Endothelial cell of umbilical vein (primary cell): ENCODE measurements around the gene MAST4.

ENCODE experiments used
- CTCF ChIP-seq, 2 donors: IDR thresholded peaks; 1 replicate in 1 of 2; 2 replicates in 1 of 2; pipeline ENCODE4 v1.5.1; 2011; ENCODE audit warnings: low read length in 2 of 2, mild to moderate bottlenecking in 2 of 2, moderate library complexity in 2 of 2, control low read depth in 1 of 2, inconsistent platforms in 1 of 2, low read depth in 1 of 2; ENCODE audit not compliant: insufficient read depth in 1 of 2; ENCODE audit errors: extremely low read depth in 1 of 2
- EZH2 ChIP-seq: IDR thresholded peaks from 2 replicates; pipeline ENCODE4 v1.6.1; 2012; ENCODE audit warnings: borderline replicate concordance, low read depth, mild to moderate bottlenecking, moderate library complexity, low read length, inconsistent platforms; ENCODE audit not compliant: severe bottlenecking
- MYC ChIP-seq: IDR thresholded peaks from one replicate; pipeline ENCODE4 v1.6.1; 2011; ENCODE audit warnings: mild to moderate bottlenecking, low read depth, low read length
- POLR2A ChIP-seq: IDR thresholded peaks from 2 replicates; pipeline ENCODE4 v1.6.1; 2012; ENCODE audit warnings: low read depth, mild to moderate bottlenecking, control low read depth, low read length

- TF ChIP-seq CTCF (IDR thresholded peaks at IDR 0.05; ENCODE audit: extremely low read depth in 1 of 2, insufficient read depth in 1 of 2, low read depth in 1 of 2, low read length in 2 of 2) (no peak), EZH2 (no peak), POLR2A (no peak), MYC (no peak)
Observed at GRCh38 chr5:67205981-67206380, 609.8 kb downstream of the MAST4 start.
